Muscle of leg (tissue), 11 donors: Measurements from ENCODE around the gene DAB2. TPM values are rescaled to one million over a fixed set of nuclear protein-coding genes. Genes with fewer than 3 reads are reported as not detected.
"Not testable (repeated sequence)": the region's sequence is repeated elsewhere in the genome, so short reads cannot be mapped to it uniquely, and the experiment has no call there.

Source experiments
- DNase-seq: peaks from one replicate; pipeline ENCODE4 v3.0.0; 2013
- H3K27ac ChIP-seq: one replicate; pipeline ENCODE4 v1.5.1; 2013; ENCODE audit warnings: mild to moderate bottlenecking, low read length, control low read depth
- H3K27me3 ChIP-seq: one replicate; pipeline ENCODE4 v1.6.1; 2013; ENCODE audit warnings: low read length; ENCODE audit not compliant: control insufficient read depth, insufficient read depth
- H3K36me3 ChIP-seq: one replicate; pipeline ENCODE4 v1.6.1; 2013; ENCODE audit warnings: low read length; ENCODE audit not compliant: control insufficient read depth, insufficient read depth
- H3K4me1 ChIP-seq: one replicate; pipeline ENCODE4 v1.6.1; 2013; ENCODE audit warnings: low read length; ENCODE audit not compliant: control insufficient read depth, insufficient read depth
- H3K4me3 ChIP-seq: one replicate; pipeline ENCODE4 v1.5.1; 2013; ENCODE audit warnings: low read length, control low read depth
- H3K9me3 ChIP-seq: replicated peaks from 2 replicates; pipeline ENCODE4 v1.6.1; 2013; ENCODE audit warnings: low read depth, low read length; ENCODE audit not compliant: control insufficient read depth
- WGBS: methylation state at CpG from one replicate; pipeline ENCODE4 v1.1.5; 2013; ENCODE audit warnings: missing lambda C conversion rate; ENCODE audit not compliant: insufficient coverage; 5-methylcytosine and 5-hydroxymethylcytosine counted together
- polyA plus RNA-seq, 8 donors: library from polyadenylated mRNA; unstranded; fragments of 120-200 nt; gene quantifications; one replicate each; pipeline versions ENCODE4 v1.2.1 to v1.2.3, GENCODE V29; 2013; ENCODE audit warnings: inconsistent platforms in 1 of 8, low replicate concordance in 1 of 8; ENCODE audit not compliant: insufficient read length in 8 of 8, insufficient read depth in 1 of 8
- total RNA-seq: library from RNA; stranded (reverse); fragments of 120-200 nt; gene quantifications from one replicate; pipeline ENCODE4 v1.2.4, GENCODE V29; 2013

The DAB2 gene
- total and polyA plus RNA-seq, 9 donors, result 79.7 to 148 (median 106) TPM

- Histone ChIP-seq H3K9me3 (peaks cover 11% of the 10 kb centered on the region), H3K4me3 (no peak overlapping the region), H3K4me1 (peaks cover 2% of the 10 kb centered on the region), H3K27ac (no peak overlapping the region), H3K27me3 (no peaks in the 10 kb centered on the region), H3K36me3 (no peaks in the 10 kb centered on the region)
- no peak for DNase-seq
- no CpG with 5 or more reads among the region's 3 CpGs for WGBS
Observed at GRCh38 chr5:39355324-39355723, 69.5 kb downstream of the DAB2 start.

- no peak overlapping the region for H3K4me3 ChIP-seq
- H3K9me3 ChIP-seq, result peaks cover 11% of the 10 kb centered on the region
- no peaks in the 10 kb centered on the region for H3K36me3 ChIP-seq
- no CpG with 5 or more reads among the region's 1 CpG for WGBS
- H3K4me1 ChIP-seq, result peaks cover 2% of the 10 kb centered on the region
- peak overlapping the region; percentile 21 for H3K27ac ChIP-seq
- H3K27me3 ChIP-seq, result no peaks in the 10 kb centered on the region
- no peak for DNase-seq
Observed at GRCh38 chr5:39353717-39354399, 70.9 kb downstream of the DAB2 start.

DNA sequence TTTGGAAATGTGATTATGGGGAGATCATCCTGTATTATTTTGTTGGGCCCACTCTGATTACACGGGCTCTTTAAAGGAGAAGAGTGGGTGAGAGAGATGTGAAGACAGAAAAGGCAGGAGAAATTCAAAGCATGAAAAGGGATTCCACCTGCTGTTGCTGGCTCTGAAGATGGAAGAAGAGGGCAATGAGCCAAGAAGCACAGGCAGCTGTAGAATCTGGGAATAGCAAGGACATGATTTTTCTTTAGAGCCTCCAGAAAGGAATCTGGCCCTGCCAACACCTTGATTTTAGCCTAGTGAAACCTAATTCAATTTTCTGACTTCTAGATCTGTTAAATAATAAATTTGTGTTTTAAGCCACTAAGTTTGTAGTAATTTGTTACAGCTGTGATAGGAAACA is 71.8 kb downstream of the DAB2 start:
- Histone ChIP-seq H3K27me3 (no peaks in the 10 kb centered on the region), H3K27ac (peak overlapping the region; percentile 38), H3K36me3 (no peaks in the 10 kb centered on the region), H3K4me1 (peaks cover 2% of the 10 kb centered on the region), H3K4me3 (no peak overlapping the region), H3K9me3 (peaks cover 11% of the 10 kb centered on the region)
- peak; percentile 90 for DNase-seq
- WGBS, result 17% methylated on average over 1 of the region's 1 CpG

DNA sequence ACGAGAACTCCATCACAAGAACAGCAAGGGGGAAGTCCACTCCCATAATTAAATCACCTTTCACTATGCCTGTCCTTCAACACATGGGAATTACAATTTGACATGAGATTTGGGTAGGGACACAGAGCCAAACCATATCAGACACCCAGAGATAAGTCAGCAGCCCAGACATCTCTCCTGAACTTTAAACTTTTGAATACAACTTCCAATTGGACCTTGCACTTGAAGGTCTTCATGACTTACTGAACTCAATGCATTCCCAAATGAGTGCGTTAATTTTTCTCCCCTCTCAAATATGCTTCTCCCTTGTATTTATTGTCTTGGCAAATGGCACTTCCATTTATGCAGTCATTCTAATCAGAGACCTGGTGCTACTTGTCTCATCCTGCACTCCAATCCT is 72.6 kb downstream of the DAB2 start:
- no peaks in the 10 kb centered on the region for H3K36me3 ChIP-seq
- no peak overlapping the region for H3K27ac ChIP-seq
- no peak for DNase-seq
- peaks cover 11% of the 10 kb centered on the region for H3K9me3 ChIP-seq
- peaks cover 2% of the 10 kb centered on the region for H3K4me1 ChIP-seq
- no peaks in the 10 kb centered on the region for H3K27me3 ChIP-seq
- H3K4me3 ChIP-seq, result no peak overlapping the region
- 100% methylated on average over 1 of the region's 2 CpGs for WGBS

DNA sequence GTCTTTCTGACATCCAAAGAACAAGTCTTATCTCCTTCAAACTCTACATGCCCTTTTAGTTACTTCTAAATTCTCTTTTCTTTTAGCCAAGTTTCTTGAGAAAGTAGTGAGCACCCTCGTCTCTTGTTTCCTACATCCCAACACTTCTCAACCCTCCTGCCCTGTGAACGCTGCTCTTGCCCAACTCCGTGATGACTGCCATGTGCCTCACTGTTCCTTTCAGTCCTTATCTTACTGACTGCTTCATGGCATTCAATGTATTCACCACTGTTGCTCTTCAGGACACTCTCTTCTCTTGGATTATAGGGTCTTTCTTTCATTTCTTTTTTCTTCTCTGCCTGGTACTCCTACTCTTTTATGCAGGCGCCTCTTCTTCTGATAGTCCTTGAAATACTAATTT is 75.3 kb downstream of the DAB2 start:
- H3K27ac ChIP-seq, result no peak overlapping the region
- peaks cover 2% of the 10 kb centered on the region for H3K4me1 ChIP-seq
- H3K9me3 ChIP-seq, result peaks cover 11% of the 10 kb centered on the region
- no peaks in the 10 kb centered on the region for H3K27me3 ChIP-seq
- no peaks in the 10 kb centered on the region for H3K36me3 ChIP-seq
- no peak overlapping the region for H3K4me3 ChIP-seq
- WGBS, result 98% methylated on average over 4 of the region's 4 CpGs
- no peak for DNase-seq

DNA sequence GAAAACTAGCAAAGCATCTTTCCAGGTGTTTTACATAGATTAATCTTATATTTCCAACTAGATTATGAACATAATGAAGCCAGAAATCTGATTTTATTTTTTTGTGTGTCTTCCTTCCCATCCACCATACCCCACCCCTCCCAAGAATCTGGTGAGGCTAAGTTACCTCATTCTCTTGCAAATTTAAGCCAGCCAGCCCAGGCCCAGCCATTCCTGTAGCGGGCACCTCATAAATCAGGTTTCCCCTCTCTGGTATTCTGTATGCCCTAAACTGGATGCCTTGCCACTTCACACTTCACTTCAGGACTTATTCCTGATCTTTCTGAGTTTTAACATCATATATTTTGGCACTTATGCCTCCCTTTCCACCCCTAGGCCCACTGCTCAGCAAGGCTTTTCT is 82.3 kb downstream of the DAB2 start:
- WGBS, result 100% methylated on average over 1 of the region's 1 CpG
- H3K9me3 ChIP-seq, result no peaks in the 10 kb centered on the region
- H3K36me3 ChIP-seq, result no peaks in the 10 kb centered on the region
- peaks cover 3% of the 10 kb centered on the region for H3K4me1 ChIP-seq
- no peaks in the 10 kb centered on the region for H3K27me3 ChIP-seq
- H3K4me3 ChIP-seq, result no peak overlapping the region
- no peak for DNase-seq
- peak overlapping the region; percentile 68 for H3K27ac ChIP-seq

GRCh38 chr5:39341896-39342295 is 82.9 kb downstream of the DAB2 start:
- DNase-seq, result peak; percentile 94
- H3K9me3 ChIP-seq, result no peaks in the 10 kb centered on the region
- WGBS, result no CpG with 5 or more reads among the region's 1 CpG
- H3K4me1 ChIP-seq, result peaks cover 3% of the 10 kb centered on the region
- no peaks in the 10 kb centered on the region for H3K27me3 ChIP-seq
- H3K27ac ChIP-seq, result peak overlapping the region; percentile 68
- H3K4me3 ChIP-seq, result no peak overlapping the region
- no peaks in the 10 kb centered on the region for H3K36me3 ChIP-seq

- DNase-seq, result peak; percentile 96
- no peaks in the 10 kb centered on the region for H3K9me3 ChIP-seq
Observed at GRCh38 chr5:39340506-39340905, 84.3 kb downstream of the DAB2 start.

GRCh38 chr5:39337252-39337915 is 87.4 kb downstream of the DAB2 start:
- no peaks in the 10 kb centered on the region for H3K27me3 ChIP-seq
- H3K4me3 ChIP-seq, result no peak overlapping the region
- H3K4me1 ChIP-seq, result peaks cover 3% of the 10 kb centered on the region
- H3K9me3 ChIP-seq, result no peaks in the 10 kb centered on the region
- peak; percentile 90 for DNase-seq
- no peaks in the 10 kb centered on the region for H3K36me3 ChIP-seq
- peak overlapping the region; percentile 52 for H3K27ac ChIP-seq
- no CpG with 5 or more reads among the region's 1 CpG for WGBS

More at GRCh38 chr5:39340506-39340905, 84.3 kb downstream of the DAB2 start:
- Histone ChIP-seq H3K36me3 (no peaks in the 10 kb centered on the region), H3K27ac (peak overlapping the region; percentile 68), H3K4me3 (no peak overlapping the region), H3K27me3 (no peaks in the 10 kb centered on the region), H3K4me1 (peaks cover 3% of the 10 kb centered on the region)
- WGBS, result no CpG with 5 or more reads among the region's 1 CpG

DNA sequence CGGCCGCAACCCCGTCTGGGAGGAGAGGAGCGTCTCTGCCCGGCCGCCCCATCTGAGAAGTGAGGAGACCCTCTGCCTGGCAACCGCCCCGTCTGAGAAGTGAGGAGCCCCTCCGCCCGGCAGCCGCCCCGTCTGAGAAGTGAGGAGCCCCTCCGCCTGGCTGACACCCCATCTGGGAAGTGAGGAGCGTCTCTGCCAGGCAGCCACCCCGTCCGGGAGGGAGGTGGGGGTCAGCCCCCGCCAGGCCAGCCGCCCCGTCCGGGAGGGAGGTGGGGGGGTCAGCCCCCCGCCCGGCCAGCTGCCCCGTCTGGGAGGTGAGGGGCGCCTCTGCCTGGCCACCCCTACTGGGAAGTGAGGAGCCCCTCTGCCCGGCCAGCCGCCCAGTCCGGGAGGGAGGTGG is 90.5 kb downstream of the DAB2 start:
- H3K4me3 ChIP-seq, DNase-seq, H3K27ac ChIP-seq, H3K9me3 ChIP-seq, H3K36me3 ChIP-seq, H3K27me3 ChIP-seq, H3K4me1 ChIP-seq: not testable (repeated sequence)
- WGBS, result 100% methylated on average over 6 of the region's 27 CpGs
